HG03039 (cell line): ENCODE data around the gene HARBI1.

Source experiments
- ATAC-seq: cut with Tn5 transposase; IDR thresholded peaks from one replicate; pipeline ENCODE4 v1.9.1; 2021; ENCODE audit warnings: mild to moderate bottlenecking, moderate library complexity; ENCODE audit not compliant: unreplicated experiment

Gene HARBI1

GRCh38 chr11:46617134-46617971 lies at the start of gene HARBI1, which contains the start of gene ATG13:
TSS of gene HARBI1 (minus strand) at chr11:46617227. CDS start at chr11:46616237, 990 bp downstream.
TSS of gene ATG13 (plus strand) at chr11:46617553. CDS start at chr11:46644292, 26,739 bp downstream.
- peak; percentile 94 for ATAC-seq

DNA sequence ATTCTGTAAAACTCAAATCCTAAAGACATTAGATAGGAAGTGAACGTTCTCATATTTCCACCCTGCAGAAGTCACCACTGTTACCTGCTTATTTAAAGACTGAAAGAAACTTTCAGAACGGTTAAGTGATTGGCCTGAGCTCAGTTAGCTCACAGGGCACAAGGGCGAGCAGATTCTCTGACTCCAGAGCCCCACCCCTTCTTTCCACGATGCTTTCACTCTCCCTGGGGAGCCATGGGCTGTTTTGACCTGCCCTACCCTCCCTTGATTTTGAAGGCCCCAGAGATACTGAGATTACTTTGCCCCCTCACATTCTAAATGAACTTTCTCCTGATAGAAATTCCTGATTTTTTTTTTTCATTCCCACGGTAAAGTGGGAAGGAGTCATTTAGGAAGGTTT lies 49.5 kb upstream of the HARBI1 start:
- ATAC-seq, result no peak

DNA sequence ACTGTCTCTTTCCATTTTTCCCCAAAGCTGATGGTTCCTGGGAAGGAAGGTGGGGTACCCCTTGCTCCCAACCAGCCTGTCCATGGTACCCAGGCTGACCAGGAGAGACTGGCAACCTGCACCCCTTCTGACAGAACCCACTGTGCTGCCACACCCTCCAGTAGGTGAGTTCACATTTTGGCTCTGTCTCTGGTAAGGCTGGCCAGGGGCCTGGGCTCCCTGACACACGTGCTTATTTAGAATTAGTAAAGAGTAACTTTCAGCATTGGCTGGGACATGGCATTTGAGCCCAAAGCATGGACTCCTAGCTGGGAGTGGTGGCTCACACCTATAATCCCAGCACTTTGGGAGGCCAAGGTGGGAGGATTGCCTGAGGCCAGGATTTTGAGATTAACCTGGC lies 48.3 kb upstream of the HARBI1 start:
- no peak for ATAC-seq

GRCh38 chr11:46664612-46665011 lies 47.6 kb upstream of the HARBI1 start:
- no peak for ATAC-seq

GRCh38 chr11:46663277-46663940 lies 46.4 kb upstream of the HARBI1 start:
- ATAC-seq, result no peak

DNA sequence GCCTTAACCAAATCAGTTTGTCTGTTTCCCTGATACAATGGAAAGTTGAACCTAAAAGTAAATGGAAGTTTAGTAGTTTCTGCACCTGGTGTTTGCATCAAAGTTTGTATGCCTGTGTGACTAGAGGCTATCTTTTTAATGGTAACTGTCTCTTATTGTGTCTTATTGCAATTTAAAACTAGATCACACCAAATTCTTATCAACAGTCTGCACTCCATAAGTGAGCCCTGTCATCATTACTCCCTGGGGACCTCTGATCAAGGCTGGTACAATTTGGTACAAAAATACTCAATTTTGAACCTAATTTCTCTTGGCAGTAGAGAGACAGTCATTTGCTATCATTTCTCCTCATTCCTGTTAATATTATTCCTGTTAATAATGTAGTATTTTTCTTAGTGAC lies 45.3 kb upstream of the HARBI1 start:
- ATAC-seq, result no peak

DNA sequence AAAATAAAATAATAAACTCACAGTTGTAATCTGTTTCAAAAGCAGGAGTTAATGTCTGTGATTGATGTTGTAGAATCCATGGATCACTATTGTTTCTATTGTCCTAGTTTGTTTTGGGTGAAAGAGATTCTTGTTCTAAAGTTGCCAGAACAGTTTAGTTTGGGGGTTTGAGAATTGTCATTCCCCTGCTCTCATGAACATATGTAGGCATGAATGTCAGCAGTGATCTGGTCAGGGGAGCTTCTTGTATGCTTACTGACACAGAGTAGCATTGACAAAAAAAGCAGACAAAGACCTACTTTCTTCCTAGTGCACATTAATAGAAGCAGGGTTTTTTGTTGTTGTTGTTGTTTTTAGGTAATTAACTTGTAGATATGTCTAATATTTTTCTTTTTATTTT lies 44.8 kb upstream of the HARBI1 start:
- ATAC-seq, result no peak

- no peak for ATAC-seq
Observed at GRCh38 chr11:46659908-46660307, 42.9 kb upstream of the HARBI1 start.

GRCh38 chr11:46658259-46658658 lies 41.2 kb upstream of the HARBI1 start:
- no peak for ATAC-seq

GRCh38 chr11:46657186-46657585 lies 40.2 kb upstream of the HARBI1 start:
- ATAC-seq, result no peak

GRCh38 chr11:46655631-46656030 lies 38.6 kb upstream of the HARBI1 start:
- no peak for ATAC-seq

- ATAC-seq, result no peak
Observed at GRCh38 chr11:46649180-46649738, 32.2 kb upstream of the HARBI1 start.

GRCh38 chr11:46643986-46644385 lies 27.0 kb upstream of the HARBI1 start:
- ATAC-seq, result no peak

DNA sequence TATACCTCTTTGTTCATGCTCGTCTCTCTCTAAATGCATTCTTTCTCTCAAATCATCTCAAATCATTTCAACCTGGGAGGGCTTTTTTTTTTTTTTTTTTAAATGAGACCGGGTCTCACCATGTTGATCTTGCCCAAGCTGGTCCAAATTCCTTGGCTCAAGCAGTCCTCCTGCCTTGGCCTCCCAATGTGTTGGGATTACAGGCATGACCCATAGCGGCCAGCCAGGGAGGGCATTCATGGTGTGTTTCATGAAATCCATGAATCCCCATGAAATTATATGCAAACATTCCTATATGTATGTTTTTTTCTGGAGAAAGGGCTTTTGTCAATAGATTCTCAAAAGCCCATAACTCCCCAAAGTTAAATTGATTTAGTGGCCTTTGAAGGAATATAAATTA lies 26.5 kb upstream of the HARBI1 start:
- ATAC-seq, result no peak

DNA sequence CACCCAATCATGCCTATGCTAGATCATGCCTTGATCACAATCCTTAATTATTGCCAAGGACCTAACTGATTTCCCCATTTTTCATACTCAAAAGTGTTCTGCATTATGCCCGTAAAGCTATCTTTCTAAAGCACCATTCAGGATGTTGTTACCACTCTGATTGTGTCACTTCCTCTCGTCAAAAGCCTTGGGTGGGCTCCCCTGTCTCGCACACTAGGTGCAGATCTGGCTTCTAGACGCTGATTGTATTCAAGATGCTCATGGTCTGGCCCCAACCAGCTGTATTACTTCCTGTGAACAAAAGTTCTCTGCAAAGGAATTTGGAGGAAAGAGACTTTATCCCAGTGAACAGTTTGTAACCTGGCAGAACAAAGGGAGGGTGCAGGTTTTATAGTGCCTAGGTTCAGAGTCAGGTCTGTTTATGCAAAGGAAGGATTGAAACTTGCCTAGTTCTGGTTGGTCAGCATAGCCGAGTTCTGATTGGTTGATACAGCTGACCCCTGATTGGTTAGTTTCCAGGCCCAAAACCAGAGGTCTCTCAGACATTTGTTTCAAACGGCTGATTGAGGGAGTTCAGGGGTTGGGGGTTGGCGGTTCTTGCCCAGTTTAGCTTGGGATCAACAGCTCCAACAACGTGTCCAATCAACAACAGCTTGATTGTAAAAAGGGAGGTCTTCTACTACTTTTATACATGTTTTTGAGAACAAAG lies 25.8 kb upstream of the HARBI1 start:
- no peak for ATAC-seq

DNA sequence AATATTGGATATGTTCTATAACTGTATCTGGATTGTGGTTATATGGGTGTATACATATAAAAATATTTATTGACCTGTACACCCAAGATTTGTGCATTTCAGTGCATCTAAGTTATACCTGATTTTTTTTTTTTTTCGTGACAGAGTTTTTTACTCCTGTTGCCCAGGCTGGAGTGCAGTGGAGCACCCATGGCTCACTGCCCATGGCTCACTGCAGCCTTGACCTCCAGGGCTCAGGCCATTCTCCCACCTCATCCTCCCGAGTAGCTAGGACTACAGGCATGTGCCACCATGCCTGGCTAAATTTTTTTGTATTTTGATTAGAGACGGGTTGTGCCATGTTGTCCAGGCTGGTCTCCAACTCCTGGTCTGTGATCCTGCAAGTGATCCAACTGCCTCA lies 24.6 kb upstream of the HARBI1 start:
- ATAC-seq, result no peak

DNA sequence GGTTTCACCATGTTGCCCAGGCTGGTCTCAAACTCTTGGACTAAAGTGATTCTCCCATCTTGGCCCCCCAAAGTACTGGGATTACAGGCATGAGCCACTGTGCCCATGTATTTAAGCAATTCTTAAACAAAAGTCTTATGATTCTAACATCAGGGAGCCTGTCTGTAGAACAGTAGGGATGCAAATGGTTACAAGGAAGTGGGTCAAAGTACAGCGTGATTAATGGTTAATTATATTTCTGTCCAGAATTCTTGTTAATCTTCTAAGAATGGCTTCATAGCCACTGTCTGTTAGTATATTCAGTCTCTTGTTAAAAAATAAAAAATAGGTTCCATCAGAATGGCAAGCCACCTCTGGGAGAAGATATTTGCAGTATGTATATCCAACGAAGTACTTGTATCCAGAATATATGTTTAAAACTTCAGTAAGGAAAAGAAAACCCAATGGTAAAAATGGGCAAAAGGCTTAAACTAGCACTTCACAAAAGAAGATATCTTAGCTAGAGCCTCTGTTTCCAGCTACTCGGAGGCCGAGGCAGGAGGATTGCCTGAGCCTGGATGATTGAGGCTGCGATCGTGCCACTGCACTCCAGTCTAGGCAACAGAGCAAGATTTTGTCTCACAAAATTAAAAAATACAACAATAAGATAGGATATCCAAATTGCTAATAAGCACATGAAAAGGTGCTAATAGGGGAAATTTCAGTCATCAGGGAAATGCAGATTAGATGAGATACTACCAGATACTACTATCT lies 23.2 kb upstream of the HARBI1 start:
- no peak for ATAC-seq

- ATAC-seq, result no peak
Observed at GRCh38 chr11:46639197-46639839, 22.3 kb upstream of the HARBI1 start.

- no peak for ATAC-seq
Observed at GRCh38 chr11:46637546-46637945, 20.5 kb upstream of the HARBI1 start.

DNA sequence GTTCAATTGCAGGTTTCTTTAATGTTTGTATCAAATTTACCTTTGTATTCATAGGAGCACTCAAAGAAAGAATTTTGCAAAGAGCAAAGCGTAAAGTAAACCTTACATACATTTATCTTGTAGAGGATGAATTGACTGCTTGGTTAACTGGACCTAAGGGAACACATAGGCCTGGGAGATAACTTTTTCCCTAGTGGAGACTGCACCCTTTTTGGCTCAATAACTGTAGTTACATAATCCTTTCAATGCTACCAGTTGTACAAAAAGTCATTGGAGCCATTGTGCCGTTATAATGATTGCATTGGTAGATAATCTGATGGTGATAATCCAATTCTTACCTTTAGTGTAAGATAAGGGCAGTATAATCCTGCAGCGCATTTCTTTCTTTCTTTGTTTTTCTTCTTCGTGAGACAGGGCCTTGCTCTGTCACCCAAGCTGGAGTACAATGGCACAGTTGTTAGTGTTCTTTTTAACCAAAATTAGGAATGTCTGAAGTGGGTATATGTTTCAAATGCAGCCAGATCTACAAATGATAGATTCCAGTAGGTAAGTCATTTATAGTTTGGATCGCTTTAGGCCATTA lies 18.6 kb upstream of the HARBI1 start:
- ATAC-seq, result no peak
